Measurements from ENCODE around the gene RTL5.

DNA sequence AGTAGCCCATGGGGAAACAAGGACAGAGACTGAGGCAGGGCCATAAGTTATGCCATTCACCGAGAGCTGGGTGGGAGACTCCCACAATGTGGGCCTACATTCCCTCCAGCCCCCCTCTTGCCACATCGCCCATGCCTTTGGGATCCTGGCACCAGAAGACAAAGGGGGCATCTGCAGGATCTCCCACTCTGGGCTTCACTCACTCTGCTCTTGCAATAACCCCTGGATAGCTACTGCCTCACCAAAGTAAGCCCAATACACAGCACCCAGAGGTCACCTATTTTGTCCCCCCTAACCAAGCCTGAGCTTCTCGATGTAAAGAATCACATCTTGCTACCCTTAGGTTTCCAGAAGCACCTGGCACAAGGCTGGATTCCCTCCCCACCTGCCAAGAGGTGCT, 741 bp upstream of the RTL5 start:
- TF ChIP-seq GATA3 (IDR thresholded peaks at IDR 0.05; ENCODE audit: low read depth, low read length) = no peak
- no peak for TF ChIP-seq GATA2 (IDR thresholded peaks at IDR 0.05; ENCODE audit: low read depth, low read length)

All from SH-SY5Y (cell line).